ENCODE results near the gene TEKT2.

DNA sequence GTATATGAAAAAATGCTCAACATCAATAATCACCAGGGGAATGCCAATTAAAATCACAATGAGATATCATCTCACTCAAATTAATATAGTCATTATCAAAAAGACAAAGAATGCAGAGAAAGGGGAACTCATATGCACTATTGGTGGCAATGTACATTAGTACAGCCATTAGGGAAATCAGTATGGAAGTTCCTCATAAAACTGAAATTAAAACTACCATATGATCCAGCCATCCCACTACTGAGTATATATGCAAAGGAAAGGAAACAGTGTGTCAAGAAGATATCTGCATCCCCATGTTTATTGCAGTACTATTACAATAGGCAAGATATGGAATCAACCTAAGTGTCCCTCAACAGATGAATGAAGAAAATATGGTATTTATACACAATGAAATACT, 32.1 kb upstream of the TEKT2 start:
- TF ChIP-seq, protein P1, sequence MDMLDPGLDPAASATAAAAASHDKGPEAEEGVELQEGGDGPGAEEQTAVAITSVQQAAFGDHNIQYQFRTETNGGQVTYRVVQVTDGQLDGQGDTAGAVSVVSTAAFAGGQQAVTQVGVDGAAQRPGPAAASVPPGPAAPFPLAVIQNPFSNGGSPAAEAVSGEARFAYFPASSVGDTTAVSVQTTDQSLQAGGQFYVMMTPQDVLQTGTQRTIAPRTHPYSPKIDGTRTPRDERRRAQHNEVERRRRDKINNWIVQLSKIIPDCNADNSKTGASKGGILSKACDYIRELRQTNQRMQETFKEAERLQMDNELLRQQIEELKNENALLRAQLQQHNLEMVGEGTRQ (IDR thresholded peaks at IDR 0.05): no peak
- no peak for TF ChIP-seq ZSCAN20 (CRISPR knock-in tag; IDR thresholded peaks at IDR 0.05)
- TF ChIP-seq, protein P2, sequence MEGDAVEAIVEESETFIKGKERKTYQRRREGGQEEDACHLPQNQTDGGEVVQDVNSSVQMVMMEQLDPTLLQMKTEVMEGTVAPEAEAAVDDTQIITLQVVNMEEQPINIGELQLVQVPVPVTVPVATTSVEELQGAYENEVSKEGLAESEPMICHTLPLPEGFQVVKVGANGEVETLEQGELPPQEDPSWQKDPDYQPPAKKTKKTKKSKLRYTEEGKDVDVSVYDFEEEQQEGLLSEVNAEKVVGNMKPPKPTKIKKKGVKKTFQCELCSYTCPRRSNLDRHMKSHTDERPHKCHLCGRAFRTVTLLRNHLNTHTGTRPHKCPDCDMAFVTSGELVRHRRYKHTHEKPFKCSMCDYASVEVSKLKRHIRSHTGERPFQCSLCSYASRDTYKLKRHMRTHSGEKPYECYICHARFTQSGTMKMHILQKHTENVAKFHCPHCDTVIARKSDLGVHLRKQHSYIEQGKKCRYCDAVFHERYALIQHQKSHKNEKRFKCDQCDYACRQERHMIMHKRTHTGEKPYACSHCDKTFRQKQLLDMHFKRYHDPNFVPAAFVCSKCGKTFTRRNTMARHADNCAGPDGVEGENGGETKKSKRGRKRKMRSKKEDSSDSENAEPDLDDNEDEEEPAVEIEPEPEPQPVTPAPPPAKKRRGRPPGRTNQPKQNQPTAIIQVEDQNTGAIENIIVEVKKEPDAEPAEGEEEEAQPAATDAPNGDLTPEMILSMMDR (IDR thresholded peaks at IDR 0.05): no peak
- TF ChIP-seq EP300 (IDR thresholded peaks at IDR 0.05): no peak
- TF ChIP-seq, protein P3, sequence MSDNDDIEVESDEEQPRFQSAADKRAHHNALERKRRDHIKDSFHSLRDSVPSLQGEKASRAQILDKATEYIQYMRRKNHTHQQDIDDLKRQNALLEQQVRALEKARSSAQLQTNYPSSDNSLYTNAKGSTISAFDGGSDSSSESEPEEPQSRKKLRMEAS (IDR thresholded peaks at IDR 0.05): no peak
- TF ChIP-seq POLR2A (IDR thresholded peaks at IDR 0.05; ENCODE audit: low read length): no peak
- no peak for TF ChIP-seq KDM5A (IDR thresholded peaks at IDR 0.05)
- TF ChIP-seq, protein P4, sequence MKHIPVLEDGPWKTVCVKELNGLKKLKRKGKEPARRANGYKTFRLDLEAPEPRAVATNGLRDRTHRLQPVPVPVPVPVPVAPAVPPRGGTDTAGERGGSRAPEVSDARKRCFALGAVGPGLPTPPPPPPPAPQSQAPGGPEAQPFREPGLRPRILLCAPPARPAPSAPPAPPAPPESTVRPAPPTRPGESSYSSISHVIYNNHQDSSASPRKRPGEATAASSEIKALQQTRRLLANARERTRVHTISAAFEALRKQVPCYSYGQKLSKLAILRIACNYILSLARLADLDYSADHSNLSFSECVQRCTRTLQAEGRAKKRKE (CRISPR knock-in tag; IDR thresholded peaks at IDR 0.05; ENCODE audit: low read depth): no peak
- TF ChIP-seq JUN (IDR thresholded peaks at IDR 0.05): no peak
- no peak for TF ChIP-seq CBX2 (IDR thresholded peaks at IDR 0.05; ENCODE audit: borderline replicate concordance, low read depth)
- TF ChIP-seq GATA3 (IDR thresholded peaks at IDR 0.05; ENCODE audit: borderline replicate concordance): no peak
- TF ChIP-seq, protein P5, sequence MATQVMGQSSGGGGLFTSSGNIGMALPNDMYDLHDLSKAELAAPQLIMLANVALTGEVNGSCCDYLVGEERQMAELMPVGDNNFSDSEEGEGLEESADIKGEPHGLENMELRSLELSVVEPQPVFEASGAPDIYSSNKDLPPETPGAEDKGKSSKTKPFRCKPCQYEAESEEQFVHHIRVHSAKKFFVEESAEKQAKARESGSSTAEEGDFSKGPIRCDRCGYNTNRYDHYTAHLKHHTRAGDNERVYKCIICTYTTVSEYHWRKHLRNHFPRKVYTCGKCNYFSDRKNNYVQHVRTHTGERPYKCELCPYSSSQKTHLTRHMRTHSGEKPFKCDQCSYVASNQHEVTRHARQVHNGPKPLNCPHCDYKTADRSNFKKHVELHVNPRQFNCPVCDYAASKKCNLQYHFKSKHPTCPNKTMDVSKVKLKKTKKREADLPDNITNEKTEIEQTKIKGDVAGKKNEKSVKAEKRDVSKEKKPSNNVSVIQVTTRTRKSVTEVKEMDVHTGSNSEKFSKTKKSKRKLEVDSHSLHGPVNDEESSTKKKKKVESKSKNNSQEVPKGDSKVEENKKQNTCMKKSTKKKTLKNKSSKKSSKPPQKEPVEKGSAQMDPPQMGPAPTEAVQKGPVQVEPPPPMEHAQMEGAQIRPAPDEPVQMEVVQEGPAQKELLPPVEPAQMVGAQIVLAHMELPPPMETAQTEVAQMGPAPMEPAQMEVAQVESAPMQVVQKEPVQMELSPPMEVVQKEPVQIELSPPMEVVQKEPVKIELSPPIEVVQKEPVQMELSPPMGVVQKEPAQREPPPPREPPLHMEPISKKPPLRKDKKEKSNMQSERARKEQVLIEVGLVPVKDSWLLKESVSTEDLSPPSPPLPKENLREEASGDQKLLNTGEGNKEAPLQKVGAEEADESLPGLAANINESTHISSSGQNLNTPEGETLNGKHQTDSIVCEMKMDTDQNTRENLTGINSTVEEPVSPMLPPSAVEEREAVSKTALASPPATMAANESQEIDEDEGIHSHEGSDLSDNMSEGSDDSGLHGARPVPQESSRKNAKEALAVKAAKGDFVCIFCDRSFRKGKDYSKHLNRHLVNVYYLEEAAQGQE (IDR thresholded peaks at IDR 0.05): no peak
- no peak for TF ChIP-seq RNF2 (IDR thresholded peaks at IDR 0.05; ENCODE audit: borderline replicate concordance, low read depth)
